ENCODE measurements around the gene PLEKHD1. TPM values are rescaled to one million over a fixed set of nuclear protein-coding genes. Genes with fewer than 3 reads are reported as not detected.

PLEKHD1 gene
- total RNA-seq, 1 experiment from 2014 or later, result 1.0 TPM

DNA sequence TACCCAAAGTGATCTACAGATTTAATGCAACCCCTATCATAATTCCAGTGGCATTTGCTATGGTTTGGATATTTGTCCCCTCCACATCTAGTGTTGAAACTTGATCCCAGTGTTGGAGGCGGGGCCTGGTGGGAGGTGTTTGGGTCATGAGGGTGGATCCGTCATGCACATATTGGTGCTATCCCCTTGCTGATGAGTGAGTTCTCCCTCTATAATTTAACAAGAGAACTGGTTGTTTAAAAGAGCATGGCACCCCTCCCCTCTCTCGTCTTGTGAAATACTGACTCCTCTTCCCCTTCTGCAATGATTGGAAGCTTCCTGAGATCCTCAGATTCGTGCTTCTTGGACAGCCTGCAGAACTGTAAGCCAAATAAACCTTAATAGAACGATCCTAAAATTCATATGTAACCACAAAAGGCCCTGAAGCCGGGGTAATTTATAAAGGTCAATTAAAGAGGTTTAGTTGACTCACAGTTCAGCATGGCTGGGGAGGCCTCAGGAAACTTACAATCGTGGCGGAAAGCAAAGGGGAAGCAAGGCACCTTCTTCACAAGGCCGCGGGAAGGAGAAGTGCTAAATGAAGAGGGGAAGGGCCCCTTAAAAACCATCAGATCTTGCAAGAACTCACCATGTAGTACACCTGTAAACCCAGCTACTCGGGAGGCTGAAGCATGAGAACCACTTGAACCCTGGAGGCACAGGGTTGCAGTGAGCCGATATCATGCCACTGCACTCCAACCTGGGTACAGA lies 44.8 kb upstream of the PLEKHD1 start:
- peak overlapping the region; percentile 66 for H3K27ac Mint-ChIP-seq
- H3K36me3 Mint-ChIP-seq, result peaks cover 7% of the 10 kb centered on the region; the same call in 1 of the 2 replicates
- ChIA-PET POLR2A (no interaction called here), CTCF (interaction anchor here (0.6 to 1.6 kb wide), 2 partner anchors 9 to 36 kb away, joined by 4 to 5 read pairs; no protein-coding TSS in a partner anchor)
- H3K4me3 Mint-ChIP-seq, result no peak overlapping the region
- no peak for TF ChIP-seq NFYB (CRISPR knock-in tag; conservative IDR thresholded peaks at IDR 0.05; ENCODE audit: low read depth)
- TF ChIP-seq, protein P1, sequence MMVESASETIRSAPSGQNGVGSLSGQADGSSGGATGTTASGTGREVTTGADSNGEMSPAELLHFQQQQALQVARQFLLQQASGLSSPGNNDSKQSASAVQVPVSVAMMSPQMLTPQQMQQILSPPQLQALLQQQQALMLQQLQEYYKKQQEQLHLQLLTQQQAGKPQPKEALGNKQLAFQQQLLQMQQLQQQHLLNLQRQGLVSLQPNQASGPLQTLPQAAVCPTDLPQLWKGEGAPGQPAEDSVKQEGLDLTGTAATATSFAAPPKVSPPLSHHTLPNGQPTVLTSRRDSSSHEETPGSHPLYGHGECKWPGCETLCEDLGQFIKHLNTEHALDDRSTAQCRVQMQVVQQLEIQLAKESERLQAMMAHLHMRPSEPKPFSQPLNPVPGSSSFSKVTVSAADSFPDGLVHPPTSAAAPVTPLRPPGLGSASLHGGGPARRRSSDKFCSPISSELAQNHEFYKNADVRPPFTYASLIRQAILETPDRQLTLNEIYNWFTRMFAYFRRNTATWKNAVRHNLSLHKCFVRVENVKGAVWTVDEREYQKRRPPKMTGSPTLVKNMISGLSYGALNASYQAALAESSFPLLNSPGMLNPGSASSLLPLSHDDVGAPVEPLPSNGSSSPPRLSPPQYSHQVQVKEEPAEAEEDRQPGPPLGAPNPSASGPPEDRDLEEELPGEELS (CRISPR knock-in tag; IDR thresholded peaks at IDR 0.05), result no peak
- no peak for TF ChIP-seq MYBL2 (CRISPR knock-in tag; IDR thresholded peaks at IDR 0.05)
- no peak for TF ChIP-seq NR3C1 (CRISPR knock-in tag; conservative IDR thresholded peaks at IDR 0.05; ENCODE audit: low read depth)
- TF ChIP-seq, protein P2, sequence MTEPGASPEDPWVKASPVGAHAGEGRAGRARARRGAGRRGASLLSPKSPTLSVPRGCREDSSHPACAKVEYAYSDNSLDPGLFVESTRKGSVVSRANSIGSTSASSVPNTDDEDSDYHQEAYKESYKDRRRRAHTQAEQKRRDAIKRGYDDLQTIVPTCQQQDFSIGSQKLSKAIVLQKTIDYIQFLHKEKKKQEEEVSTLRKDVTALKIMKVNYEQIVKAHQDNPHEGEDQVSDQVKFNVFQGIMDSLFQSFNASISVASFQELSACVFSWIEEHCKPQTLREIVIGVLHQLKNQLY (CRISPR knock-in tag; IDR thresholded peaks at IDR 0.05), result no peak
- TF ChIP-seq JUN (CRISPR knock-in tag; IDR thresholded peaks at IDR 0.05), result no peak
- TF ChIP-seq, protein P3, sequence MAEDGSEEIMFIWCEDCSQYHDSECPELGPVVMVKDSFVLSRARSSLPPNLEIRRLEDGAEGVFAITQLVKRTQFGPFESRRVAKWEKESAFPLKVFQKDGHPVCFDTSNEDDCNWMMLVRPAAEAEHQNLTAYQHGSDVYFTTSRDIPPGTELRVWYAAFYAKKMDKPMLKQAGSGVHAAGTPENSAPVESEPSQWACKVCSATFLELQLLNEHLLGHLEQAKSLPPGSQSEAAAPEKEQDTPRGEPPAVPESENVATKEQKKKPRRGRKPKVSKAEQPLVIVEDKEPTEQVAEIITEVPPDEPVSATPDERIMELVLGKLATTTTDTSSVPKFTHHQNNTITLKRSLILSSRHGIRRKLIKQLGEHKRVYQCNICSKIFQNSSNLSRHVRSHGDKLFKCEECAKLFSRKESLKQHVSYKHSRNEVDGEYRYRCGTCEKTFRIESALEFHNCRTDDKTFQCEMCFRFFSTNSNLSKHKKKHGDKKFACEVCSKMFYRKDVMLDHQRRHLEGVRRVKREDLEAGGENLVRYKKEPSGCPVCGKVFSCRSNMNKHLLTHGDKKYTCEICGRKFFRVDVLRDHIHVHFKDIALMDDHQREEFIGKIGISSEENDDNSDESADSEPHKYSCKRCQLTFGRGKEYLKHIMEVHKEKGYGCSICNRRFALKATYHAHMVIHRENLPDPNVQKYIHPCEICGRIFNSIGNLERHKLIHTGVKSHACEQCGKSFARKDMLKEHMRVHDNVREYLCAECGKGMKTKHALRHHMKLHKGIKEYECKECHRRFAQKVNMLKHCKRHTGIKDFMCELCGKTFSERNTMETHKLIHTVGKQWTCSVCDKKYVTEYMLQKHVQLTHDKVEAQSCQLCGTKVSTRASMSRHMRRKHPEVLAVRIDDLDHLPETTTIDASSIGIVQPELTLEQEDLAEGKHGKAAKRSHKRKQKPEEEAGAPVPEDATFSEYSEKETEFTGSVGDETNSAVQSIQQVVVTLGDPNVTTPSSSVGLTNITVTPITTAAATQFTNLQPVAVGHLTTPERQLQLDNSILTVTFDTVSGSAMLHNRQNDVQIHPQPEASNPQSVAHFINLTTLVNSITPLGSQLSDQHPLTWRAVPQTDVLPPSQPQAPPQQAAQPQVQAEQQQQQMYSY (CRISPR knock-in tag; IDR thresholded peaks at IDR 0.05), result no peak
- TF ChIP-seq GRHL2 (CRISPR knock-in tag; IDR thresholded peaks at IDR 0.05; ENCODE audit: insufficient replicate concordance, severe bottlenecking), result no peak
- no peak for TF ChIP-seq ZNF121 (CRISPR knock-in tag; IDR thresholded peaks at IDR 0.05)
- TF ChIP-seq HMGA2 (CRISPR knock-in tag; IDR thresholded peaks at IDR 0.05), result no peak
- TF ChIP-seq, protein P4, sequence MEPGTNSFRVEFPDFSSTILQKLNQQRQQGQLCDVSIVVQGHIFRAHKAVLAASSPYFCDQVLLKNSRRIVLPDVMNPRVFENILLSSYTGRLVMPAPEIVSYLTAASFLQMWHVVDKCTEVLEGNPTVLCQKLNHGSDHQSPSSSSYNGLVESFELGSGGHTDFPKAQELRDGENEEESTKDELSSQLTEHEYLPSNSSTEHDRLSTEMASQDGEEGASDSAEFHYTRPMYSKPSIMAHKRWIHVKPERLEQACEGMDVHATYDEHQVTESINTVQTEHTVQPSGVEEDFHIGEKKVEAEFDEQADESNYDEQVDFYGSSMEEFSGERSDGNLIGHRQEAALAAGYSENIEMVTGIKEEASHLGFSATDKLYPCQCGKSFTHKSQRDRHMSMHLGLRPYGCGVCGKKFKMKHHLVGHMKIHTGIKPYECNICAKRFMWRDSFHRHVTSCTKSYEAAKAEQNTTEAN (CRISPR knock-in tag; IDR thresholded peaks at IDR 0.05), result no peak
- TF ChIP-seq ZNF396 (CRISPR knock-in tag; IDR thresholded peaks at IDR 0.05; ENCODE audit: borderline replicate concordance), result no peak
- TF ChIP-seq ZNF138 (CRISPR knock-in tag; conservative IDR thresholded peaks at IDR 0.05), result no peak
- TF ChIP-seq, protein P5, sequence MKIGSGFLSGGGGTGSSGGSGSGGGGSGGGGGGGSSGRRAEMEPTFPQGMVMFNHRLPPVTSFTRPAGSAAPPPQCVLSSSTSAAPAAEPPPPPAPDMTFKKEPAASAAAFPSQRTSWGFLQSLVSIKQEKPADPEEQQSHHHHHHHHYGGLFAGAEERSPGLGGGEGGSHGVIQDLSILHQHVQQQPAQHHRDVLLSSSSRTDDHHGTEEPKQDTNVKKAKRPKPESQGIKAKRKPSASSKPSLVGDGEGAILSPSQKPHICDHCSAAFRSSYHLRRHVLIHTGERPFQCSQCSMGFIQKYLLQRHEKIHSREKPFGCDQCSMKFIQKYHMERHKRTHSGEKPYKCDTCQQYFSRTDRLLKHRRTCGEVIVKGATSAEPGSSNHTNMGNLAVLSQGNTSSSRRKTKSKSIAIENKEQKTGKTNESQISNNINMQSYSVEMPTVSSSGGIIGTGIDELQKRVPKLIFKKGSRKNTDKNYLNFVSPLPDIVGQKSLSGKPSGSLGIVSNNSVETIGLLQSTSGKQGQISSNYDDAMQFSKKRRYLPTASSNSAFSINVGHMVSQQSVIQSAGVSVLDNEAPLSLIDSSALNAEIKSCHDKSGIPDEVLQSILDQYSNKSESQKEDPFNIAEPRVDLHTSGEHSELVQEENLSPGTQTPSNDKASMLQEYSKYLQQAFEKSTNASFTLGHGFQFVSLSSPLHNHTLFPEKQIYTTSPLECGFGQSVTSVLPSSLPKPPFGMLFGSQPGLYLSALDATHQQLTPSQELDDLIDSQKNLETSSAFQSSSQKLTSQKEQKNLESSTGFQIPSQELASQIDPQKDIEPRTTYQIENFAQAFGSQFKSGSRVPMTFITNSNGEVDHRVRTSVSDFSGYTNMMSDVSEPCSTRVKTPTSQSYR (CRISPR knock-in tag; IDR thresholded peaks at IDR 0.05), result no peak
- TF ChIP-seq ZNF263 (CRISPR knock-in tag; IDR thresholded peaks at IDR 0.05; ENCODE audit: low read depth), result no peak
- TF ChIP-seq, protein P6, sequence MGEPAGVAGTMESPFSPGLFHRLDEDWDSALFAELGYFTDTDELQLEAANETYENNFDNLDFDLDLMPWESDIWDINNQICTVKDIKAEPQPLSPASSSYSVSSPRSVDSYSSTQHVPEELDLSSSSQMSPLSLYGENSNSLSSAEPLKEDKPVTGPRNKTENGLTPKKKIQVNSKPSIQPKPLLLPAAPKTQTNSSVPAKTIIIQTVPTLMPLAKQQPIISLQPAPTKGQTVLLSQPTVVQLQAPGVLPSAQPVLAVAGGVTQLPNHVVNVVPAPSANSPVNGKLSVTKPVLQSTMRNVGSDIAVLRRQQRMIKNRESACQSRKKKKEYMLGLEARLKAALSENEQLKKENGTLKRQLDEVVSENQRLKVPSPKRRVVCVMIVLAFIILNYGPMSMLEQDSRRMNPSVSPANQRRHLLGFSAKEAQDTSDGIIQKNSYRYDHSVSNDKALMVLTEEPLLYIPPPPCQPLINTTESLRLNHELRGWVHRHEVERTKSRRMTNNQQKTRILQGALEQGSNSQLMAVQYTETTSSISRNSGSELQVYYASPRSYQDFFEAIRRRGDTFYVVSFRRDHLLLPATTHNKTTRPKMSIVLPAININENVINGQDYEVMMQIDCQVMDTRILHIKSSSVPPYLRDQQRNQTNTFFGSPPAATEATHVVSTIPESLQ (CRISPR knock-in tag; IDR thresholded peaks at IDR 0.05), result no peak
- ATAC-seq (peak; percentile 86), DNase-seq (ENCODE audit: low spot score) (peak; percentile 62)
- H3K9me3 Mint-ChIP-seq, result no peaks in the 10 kb centered on the region
- no peaks in the 10 kb centered on the region for H3K27me3 Mint-ChIP-seq (ENCODE audit: low read depth)
- peaks cover 26% of the 10 kb centered on the region for H3K4me1 Mint-ChIP-seq
